LHCN-M2 (cell line): ENCODE measurements around the gene CTIF. TPM values are rescaled to one million over a fixed set of nuclear protein-coding genes. Genes with fewer than 3 reads are reported as not detected.
A peak's percentile ranks its signal among the peaks of the same experiment; 100 is the strongest.

ENCODE experiments used
- DNase-seq: peaks from one replicate; pipeline ENCODE4 v3.0.0-alpha.2; 2012; ENCODE audit warnings: low read depth
- total RNA-seq: library from RNA; depleted of rRNA; stranded (reverse); fragments of >200 nt; gene quantifications from 2 replicates; pipeline ENCODE4 v1.2.3, GENCODE V29; 2014; rRNA removed

Gene CTIF
- total RNA-seq, 1 experiment from 2014 or later = 18.1 TPM

DNA sequence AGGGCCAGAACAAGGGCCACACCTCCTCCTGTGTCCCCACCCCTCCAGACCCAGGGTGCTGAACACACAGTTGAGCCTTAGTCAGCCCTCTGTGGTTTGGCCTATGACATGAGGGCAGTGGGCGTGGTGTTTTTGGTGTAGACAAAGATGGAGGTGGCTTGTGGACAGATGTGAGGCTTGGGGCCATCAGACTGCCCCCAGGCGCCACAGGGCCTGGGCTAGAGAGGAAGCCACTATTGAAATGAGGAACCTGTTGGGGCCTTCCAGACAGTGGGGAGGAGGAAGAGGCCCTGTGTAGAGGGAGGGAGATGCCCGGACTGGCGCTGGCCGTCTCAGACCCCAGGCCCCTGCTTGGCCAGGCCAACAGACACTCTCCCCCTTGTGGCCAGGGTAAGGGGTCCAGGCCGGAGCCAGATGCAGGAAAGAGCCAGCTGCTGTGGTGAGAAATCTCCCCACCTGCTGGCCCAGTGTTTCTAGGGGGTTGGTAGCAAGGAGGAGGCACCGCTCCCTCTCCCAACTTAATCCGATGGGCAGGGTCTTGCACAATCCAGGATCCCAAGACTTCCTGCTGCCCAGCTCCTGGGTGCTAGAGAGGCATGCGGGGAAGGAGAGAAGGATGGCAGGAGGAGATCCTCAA lies 358.2 kb downstream of the CTIF start:
- peak; percentile 81 for DNase-seq

DNA sequence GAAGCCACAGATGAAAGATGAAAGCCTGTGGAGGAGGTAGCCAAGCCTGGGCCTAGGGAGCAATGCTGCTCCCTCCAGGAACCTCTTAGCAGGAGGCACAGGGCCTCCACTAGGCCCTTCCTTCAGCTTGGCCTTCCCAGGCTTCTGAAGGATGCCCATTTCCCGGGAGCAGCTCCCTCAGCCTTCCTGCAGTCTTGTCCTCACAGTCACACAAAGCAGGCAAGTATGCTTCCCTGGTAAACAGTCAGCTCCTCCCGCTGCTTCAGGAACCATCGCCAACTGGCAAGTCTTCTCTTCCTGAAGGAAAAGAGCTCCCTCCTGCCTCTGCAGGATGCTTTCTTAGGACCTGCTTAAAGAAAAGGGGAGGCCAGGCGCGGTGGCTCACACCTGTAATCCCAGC lies 358.7 kb downstream of the CTIF start:
- DNase-seq = no peak

GRCh38 chr18:48898521-48898920 lies 359.7 kb downstream of the CTIF start:
- DNase-seq = no peak

- DNase-seq = no peak
Measured at GRCh38 chr18:48899558-48900174, 360.8 kb downstream of the CTIF start.

- no peak for DNase-seq
Measured at GRCh38 chr18:48900469-48900868, 361.6 kb downstream of the CTIF start.

- no peak for DNase-seq
Measured at GRCh38 chr18:48901145-48902022, 362.6 kb downstream of the CTIF start.

DNA sequence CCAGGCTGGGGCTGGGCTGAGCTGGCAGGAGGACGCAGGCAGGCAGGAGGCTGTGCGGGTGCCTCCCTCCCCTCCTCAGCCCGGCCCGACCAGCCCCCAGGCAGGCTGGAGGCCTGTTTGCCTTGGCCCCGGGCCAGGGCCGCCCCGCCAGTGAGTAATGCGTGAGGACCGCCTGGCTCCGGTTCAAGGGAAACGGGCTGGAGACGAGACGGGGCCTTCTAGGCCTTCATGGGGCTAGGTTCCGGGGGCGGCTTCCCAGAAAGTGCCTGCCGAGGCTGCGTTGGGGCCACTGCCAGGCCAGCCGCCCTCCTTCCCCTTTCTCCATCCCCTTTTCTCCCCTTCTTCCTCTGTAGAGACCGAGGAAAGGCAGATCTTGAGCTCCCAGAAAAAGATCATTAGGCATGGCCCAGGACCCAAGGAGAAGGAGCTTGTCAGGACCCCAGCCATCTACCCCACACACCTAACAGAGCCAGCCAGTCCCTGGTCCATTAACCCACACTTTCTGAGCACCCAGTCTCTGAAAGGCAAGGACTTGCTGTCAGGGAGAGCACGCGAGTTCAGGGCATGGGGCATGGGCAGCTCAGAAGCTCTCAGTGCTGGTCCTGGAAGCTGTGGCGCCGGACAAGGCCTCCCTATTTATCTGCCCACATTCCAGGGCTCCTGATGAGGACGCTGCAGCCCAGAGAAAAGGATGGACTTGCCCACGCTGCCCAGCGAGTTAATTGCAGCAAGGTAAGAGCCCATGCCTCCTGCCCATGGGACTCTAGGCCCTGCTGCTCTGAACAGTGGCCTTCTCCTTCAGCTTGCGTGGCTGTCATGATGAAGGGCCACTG lies 363.4 kb downstream of the CTIF start:
- DNase-seq = peak; percentile 84

DNA sequence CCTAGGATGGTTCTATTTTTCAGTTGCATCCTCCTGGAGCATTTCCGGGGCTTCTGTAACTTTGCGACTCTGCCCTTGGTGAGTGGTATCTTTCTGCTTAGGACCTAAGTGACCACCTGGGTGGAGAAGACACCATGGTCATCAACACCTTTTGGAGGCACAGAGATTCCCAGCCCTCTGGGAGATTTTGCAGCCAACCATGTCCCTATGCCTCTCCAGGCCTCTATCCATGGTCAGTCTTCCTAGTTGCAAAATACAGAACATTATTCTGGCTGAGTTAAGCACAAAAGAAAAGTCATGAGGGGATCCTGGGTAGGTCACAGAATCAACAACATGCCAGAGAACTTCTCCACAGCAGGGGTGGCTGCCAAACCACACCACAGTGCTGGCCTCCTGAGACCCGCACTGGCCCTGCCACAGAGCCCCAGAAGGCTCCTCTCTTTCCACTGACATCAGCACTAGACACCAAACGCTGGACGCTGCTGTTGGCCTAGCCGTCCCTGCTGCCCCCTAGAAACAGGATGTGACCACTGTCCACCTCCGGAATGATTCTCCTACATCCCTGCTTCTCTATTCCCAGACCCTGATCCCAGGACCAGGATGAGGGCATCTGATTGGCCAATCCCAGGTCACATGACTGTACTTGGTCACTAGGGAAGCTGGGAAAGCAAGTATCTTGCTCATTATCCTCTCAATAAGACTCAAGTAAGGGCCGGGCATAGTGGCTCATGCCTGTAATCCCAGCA lies 364.2 kb downstream of the CTIF start:
- DNase-seq = no peak

- DNase-seq = no peak
Measured at GRCh38 chr18:48904091-48904490, 365.3 kb downstream of the CTIF start.

- DNase-seq = no peak
Measured at GRCh38 chr18:48904847-48905394, 366.1 kb downstream of the CTIF start.

GRCh38 chr18:48905513-48905912 lies 366.7 kb downstream of the CTIF start:
- no peak for DNase-seq

DNA sequence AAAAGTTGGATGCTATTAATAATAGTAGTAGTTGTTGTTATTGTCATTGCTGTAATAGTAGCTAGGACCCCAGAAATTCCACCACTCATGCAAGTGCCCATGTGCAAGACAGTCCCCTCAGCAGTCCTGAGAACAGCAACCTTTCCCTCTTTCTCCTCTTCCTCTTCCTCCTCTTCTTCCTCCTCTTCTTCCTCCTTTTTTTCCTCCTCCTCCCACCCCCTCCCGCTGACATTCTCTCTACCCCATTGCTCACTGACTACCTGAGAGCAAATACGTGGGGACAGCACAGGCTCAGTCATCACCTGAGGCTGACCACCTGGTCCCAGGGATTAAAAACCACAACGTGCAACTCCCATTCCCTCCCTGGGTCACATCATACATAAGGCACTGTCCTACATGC lies 370.1 kb downstream of the CTIF start:
- DNase-seq = no peak

- no peak for DNase-seq
Measured at GRCh38 chr18:48909721-48910120, 370.9 kb downstream of the CTIF start.

GRCh38 chr18:48910972-48911545 lies 372.2 kb downstream of the CTIF start:
- DNase-seq = no peak

Other genes starting within 250 kb of the CTIF start
- 0.06 and 0.17 TPM in 2 replicates for gene ZBTB7C, start 129.6 kb upstream of the CTIF start, total RNA-seq